ENCODE data around the gene AOC2.
"Not testable (repeated sequence)": the region's sequence is repeated elsewhere in the genome, so short reads cannot be mapped to it uniquely, and the experiment has no call there.

The AOC2 gene

GRCh38 chr17:42878123-42878880 is 33.9 kb downstream of the AOC2 start:
- H3K36me3 ChIP-seq (ENCODE audit: control insufficient read depth, insufficient read depth, low read length) = no peaks in the 10 kb centered on the region
- H3K18ac ChIP-seq (ENCODE audit: low read length) = no peak overlapping the region
- H3K9ac ChIP-seq (ENCODE audit: low read length) = no peak overlapping the region
- no peak overlapping the region for H3K56ac ChIP-seq (ENCODE audit: low read length)
- no peaks in the 10 kb centered on the region for H3K27me3 ChIP-seq (ENCODE audit: insufficient read depth, low read length, poor library complexity)
- WGBS (ENCODE audit: extremely low coverage, insufficient coverage, low lambda C conversion rate) = no CpG with 5 or more reads among the region's 13 CpGs
- H2BK120ac ChIP-seq (ENCODE audit: low read depth, low read length) = no peak overlapping the region
- no peak overlapping the region for H3K4me3 ChIP-seq (ENCODE audit: low read length)
- no peak overlapping the region for H3K27ac ChIP-seq (ENCODE audit: low read depth, low read length)
- peak; percentile 78 for DNase-seq
- H3K4ac ChIP-seq (ENCODE audit: low read depth, low read length) = no peak overlapping the region
- H2BK15ac ChIP-seq (replicated peaks; ENCODE audit: low read depth) = no peak overlapping the region
- no peak overlapping the region for H4K8ac ChIP-seq (ENCODE audit: low read depth, low read length)
- H3K4me1 ChIP-seq (ENCODE audit: control insufficient read depth, low read depth, low read length) = no peaks in the 10 kb centered on the region
- H3K79me2 ChIP-seq (ENCODE audit: control insufficient read depth, insufficient read depth, low read length) = no peaks in the 10 kb centered on the region
- no peak overlapping the region for H3K4me2 ChIP-seq (ENCODE audit: low read length)
- no peak overlapping the region for H2BK5ac ChIP-seq (ENCODE audit: low read length)
- H2AK5ac ChIP-seq (ENCODE audit: low read length) = no peak overlapping the region
- no peak overlapping the region for H4K5ac ChIP-seq (ENCODE audit: low read length)
- no peaks in the 10 kb centered on the region for H3K79me1 ChIP-seq (ENCODE audit: low read length)
- H3K23ac ChIP-seq (ENCODE audit: low read length) = no peak overlapping the region

DNA sequence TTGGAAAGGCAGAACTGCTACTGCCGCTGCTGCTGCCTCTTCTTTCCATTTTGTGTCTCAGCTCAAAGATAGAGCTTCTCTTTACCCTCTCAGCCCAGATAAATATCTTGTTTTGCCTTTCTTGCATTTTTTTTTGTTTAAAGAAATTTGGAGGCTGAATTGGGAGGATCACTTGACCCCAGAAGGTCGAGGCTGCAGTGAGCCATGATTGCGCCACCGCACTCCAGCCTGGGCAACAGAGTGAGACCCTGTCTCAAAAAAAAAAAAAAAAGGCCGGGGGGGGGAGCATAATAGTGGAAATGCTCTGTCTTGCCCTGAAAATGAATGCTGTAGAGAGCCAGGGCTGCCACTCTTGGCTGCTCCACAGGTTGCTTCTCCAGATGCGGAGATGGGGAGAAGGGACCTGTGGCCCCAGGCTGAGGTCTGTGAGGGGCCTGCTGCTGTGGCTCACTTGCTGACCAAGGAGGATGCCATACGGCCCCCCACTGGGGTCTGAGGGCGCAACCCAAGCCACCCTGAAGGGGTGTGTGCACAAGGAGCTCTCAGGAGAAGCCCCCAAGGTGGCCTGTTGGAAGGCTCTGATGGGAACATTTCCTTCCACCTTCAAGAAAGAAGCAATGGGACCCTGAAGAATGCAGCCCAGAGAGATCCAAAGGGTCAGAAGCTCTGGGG is 34.7 kb downstream of the AOC2 start:
- Histone ChIP-seq H3K27me3 (ENCODE audit: insufficient read depth, low read length, poor library complexity) (no peaks in the 10 kb centered on the region), H3K4me1 (ENCODE audit: control insufficient read depth, low read depth, low read length) (no peaks in the 10 kb centered on the region), H3K18ac (ENCODE audit: low read length) (no peak overlapping the region), H3K23ac (ENCODE audit: low read length) (no peak overlapping the region), H2BK5ac (ENCODE audit: low read length) (no peak overlapping the region), H3K36me3 (ENCODE audit: control insufficient read depth, insufficient read depth, low read length) (no peaks in the 10 kb centered on the region), H2BK120ac (ENCODE audit: low read depth, low read length) (no peak overlapping the region), H3K79me1 (ENCODE audit: low read length) (no peaks in the 10 kb centered on the region), H4K8ac (ENCODE audit: low read depth, low read length) (no peak overlapping the region), H3K4me2 (ENCODE audit: low read length) (no peak overlapping the region), H3K9ac (ENCODE audit: low read length) (no peak overlapping the region), H3K79me2 (ENCODE audit: control insufficient read depth, insufficient read depth, low read length) (no peaks in the 10 kb centered on the region), H3K56ac (ENCODE audit: low read length) (no peak overlapping the region), H3K4me3 (ENCODE audit: low read length) (no peak overlapping the region), H2AK5ac (ENCODE audit: low read length) (no peak overlapping the region), H2BK15ac (replicated peaks; ENCODE audit: low read depth) (no peak overlapping the region), H3K4ac (ENCODE audit: low read depth, low read length) (no peak overlapping the region), H4K5ac (ENCODE audit: low read length) (no peak overlapping the region), H3K27ac (ENCODE audit: low read depth, low read length) (no peak overlapping the region)
- WGBS (ENCODE audit: extremely low coverage, insufficient coverage, low lambda C conversion rate) = no CpG with 5 or more reads among the region's 8 CpGs
- no peak for DNase-seq

GRCh38 chr17:42879596-42879985 is 35.2 kb downstream of the AOC2 start:
- no peak overlapping the region for H3K18ac ChIP-seq (ENCODE audit: low read length)
- H2AK5ac ChIP-seq (ENCODE audit: low read length) = no peak overlapping the region
- no peak overlapping the region for H2BK15ac ChIP-seq (replicated peaks; ENCODE audit: low read depth)
- no peak overlapping the region for H2BK5ac ChIP-seq (ENCODE audit: low read length)
- H3K4ac ChIP-seq (ENCODE audit: low read depth, low read length) = no peak overlapping the region
- no peaks in the 10 kb centered on the region for H3K79me2 ChIP-seq (ENCODE audit: control insufficient read depth, insufficient read depth, low read length)
- no peak overlapping the region for H3K23ac ChIP-seq (ENCODE audit: low read length)
- no CpG with 5 or more reads among the region's 6 CpGs for WGBS (ENCODE audit: extremely low coverage, insufficient coverage, low lambda C conversion rate)
- no peaks in the 10 kb centered on the region for H3K27me3 ChIP-seq (ENCODE audit: insufficient read depth, low read length, poor library complexity)
- no peak overlapping the region for H2BK120ac ChIP-seq (ENCODE audit: low read depth, low read length)
- H3K9ac ChIP-seq (ENCODE audit: low read length) = no peak overlapping the region
- no peak overlapping the region for H3K56ac ChIP-seq (ENCODE audit: low read length)
- H3K79me1 ChIP-seq (ENCODE audit: low read length) = no peaks in the 10 kb centered on the region
- H3K36me3 ChIP-seq (ENCODE audit: control insufficient read depth, insufficient read depth, low read length) = no peaks in the 10 kb centered on the region
- H3K4me3 ChIP-seq (ENCODE audit: low read length) = no peak overlapping the region
- no peak overlapping the region for H3K27ac ChIP-seq (ENCODE audit: low read depth, low read length)
- no peaks in the 10 kb centered on the region for H3K4me1 ChIP-seq (ENCODE audit: control insufficient read depth, low read depth, low read length)
- no peak overlapping the region for H3K4me2 ChIP-seq (ENCODE audit: low read length)
- no peak for DNase-seq
- no peak overlapping the region for H4K5ac ChIP-seq (ENCODE audit: low read length)
- H4K8ac ChIP-seq (ENCODE audit: low read depth, low read length) = no peak overlapping the region

DNA sequence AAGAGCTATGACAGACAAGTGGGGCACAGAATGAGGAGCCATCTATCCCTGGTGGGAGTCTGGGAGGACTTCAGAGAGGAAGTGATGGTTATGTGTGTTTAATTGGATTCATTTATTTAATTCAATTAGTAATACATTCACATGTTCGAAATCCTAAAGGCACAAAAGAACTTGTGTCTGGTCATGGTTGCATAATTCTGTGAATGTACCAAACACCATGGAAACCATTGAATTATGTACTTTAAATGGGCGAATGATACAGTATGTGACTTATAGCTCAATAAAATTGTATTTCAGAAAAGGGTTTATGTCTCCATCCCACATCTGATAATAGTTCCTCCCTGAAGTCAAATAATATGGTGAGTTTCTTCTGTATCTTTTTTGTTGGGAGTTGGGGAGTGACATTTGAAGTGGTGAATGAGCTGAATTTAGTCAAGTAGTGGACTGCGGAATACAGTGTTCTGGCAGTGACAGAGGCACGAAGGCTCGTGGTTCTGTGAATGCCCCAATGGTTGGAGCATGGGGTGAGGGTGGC is 36.5 kb downstream of the AOC2 start:
- H2AK5ac ChIP-seq (ENCODE audit: low read length) = no peak overlapping the region
- no peaks in the 10 kb centered on the region for H3K79me1 ChIP-seq (ENCODE audit: low read length)
- H3K4me2 ChIP-seq (ENCODE audit: low read length) = no peak overlapping the region
- no peak overlapping the region for H4K8ac ChIP-seq (ENCODE audit: low read depth, low read length)
- H3K4me1 ChIP-seq (ENCODE audit: control insufficient read depth, low read depth, low read length) = no peaks in the 10 kb centered on the region
- H3K56ac ChIP-seq (ENCODE audit: low read length) = no peak overlapping the region
- no peak overlapping the region for H2BK5ac ChIP-seq (ENCODE audit: low read length)
- no peaks in the 10 kb centered on the region for H3K36me3 ChIP-seq (ENCODE audit: control insufficient read depth, insufficient read depth, low read length)
- no CpG with 5 or more reads among the region's 5 CpGs for WGBS (ENCODE audit: extremely low coverage, insufficient coverage, low lambda C conversion rate)
- H2BK120ac ChIP-seq (ENCODE audit: low read depth, low read length) = no peak overlapping the region
- no peak overlapping the region for H3K18ac ChIP-seq (ENCODE audit: low read length)
- H3K27ac ChIP-seq (ENCODE audit: low read depth, low read length) = no peak overlapping the region
- no peak for DNase-seq
- no peak overlapping the region for H2BK15ac ChIP-seq (replicated peaks; ENCODE audit: low read depth)
- no peak overlapping the region for H3K23ac ChIP-seq (ENCODE audit: low read length)
- no peak overlapping the region for H3K4me3 ChIP-seq (ENCODE audit: low read length)
- no peak overlapping the region for H3K9ac ChIP-seq (ENCODE audit: low read length)
- H3K79me2 ChIP-seq (ENCODE audit: control insufficient read depth, insufficient read depth, low read length) = no peaks in the 10 kb centered on the region
- H4K5ac ChIP-seq (ENCODE audit: low read length) = no peak overlapping the region
- H3K4ac ChIP-seq (ENCODE audit: low read depth, low read length) = no peak overlapping the region
- no peaks in the 10 kb centered on the region for H3K27me3 ChIP-seq (ENCODE audit: insufficient read depth, low read length, poor library complexity)

GRCh38 chr17:42881706-42882105 is 37.3 kb downstream of the AOC2 start:
- H3K27ac ChIP-seq (ENCODE audit: low read depth, low read length); H3K4me3 ChIP-seq (ENCODE audit: low read length); H3K18ac ChIP-seq (ENCODE audit: low read length); H3K79me1 ChIP-seq (ENCODE audit: low read length); H3K79me2 ChIP-seq (ENCODE audit: control insufficient read depth, insufficient read depth, low read length); H4K5ac ChIP-seq (ENCODE audit: low read length); H3K4me2 ChIP-seq (ENCODE audit: low read length); H3K27me3 ChIP-seq (ENCODE audit: insufficient read depth, low read length, poor library complexity); H3K23ac ChIP-seq (ENCODE audit: low read length); H3K9ac ChIP-seq (ENCODE audit: low read length); H2AK5ac ChIP-seq (ENCODE audit: low read length); H3K36me3 ChIP-seq (ENCODE audit: control insufficient read depth, insufficient read depth, low read length); H3K4ac ChIP-seq (ENCODE audit: low read depth, low read length); H2BK15ac ChIP-seq (replicated peaks; ENCODE audit: low read depth); H2BK5ac ChIP-seq (ENCODE audit: low read length); H4K8ac ChIP-seq (ENCODE audit: low read depth, low read length); H2BK120ac ChIP-seq (ENCODE audit: low read depth, low read length); DNase-seq; H3K4me1 ChIP-seq (ENCODE audit: control insufficient read depth, low read depth, low read length); H3K56ac ChIP-seq (ENCODE audit: low read length): not testable (repeated sequence)
- no CpG with 5 or more reads among the region's 6 CpGs for WGBS (ENCODE audit: extremely low coverage, insufficient coverage, low lambda C conversion rate)

Data from mesendoderm (in vitro differentiated cells).